Activated naive CD4-positive, alpha-beta T cell treated with anti-CD3 and anti-CD28 coated beads, Interleukin-2, amount 50 U/mL, for 16 hours (primary cell): Measurements from ENCODE around the gene C1QTNF6.

Experiments used
- DNase-seq: peaks from one replicate; pipeline ENCODE4 v3.0.0-alpha.2; 2020

Gene C1QTNF6

DNA sequence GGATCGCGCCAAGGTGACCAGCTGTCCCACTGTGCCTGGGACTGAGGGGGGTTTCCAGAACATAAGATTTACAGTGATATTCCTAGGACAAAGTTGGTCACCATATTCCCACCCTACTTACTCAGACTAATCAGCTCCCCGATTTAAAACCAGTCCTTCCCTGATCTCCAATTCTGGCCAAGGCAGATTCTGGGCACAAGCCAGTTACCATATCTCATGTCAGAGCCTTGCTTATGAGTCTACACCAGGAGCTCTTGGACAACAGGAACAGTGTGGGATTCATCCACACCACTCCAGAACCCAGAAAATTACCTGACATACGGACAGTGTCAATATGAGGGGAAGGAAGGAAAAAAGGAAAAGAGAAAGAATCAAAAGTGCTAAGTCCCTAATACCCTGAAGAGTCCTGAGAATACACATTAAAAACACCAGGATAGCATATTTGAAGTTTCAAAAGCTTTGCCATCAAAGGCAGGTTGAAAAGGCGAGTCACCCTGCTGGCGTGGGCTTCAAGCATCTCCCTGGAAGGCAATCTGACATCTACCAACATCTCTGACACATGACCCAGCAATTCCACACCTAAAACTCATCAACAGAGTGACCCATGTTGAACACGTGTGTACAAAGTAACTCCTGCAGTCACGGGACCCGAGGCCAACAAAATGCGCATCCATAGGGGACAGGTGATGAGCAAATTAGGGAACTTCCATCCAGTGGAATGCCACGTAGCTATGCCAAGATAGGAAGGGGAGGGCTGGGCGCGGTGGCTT is 30.3 kb downstream of the C1QTNF6 start:
- peak; percentile 37 for DNase-seq

DNA sequence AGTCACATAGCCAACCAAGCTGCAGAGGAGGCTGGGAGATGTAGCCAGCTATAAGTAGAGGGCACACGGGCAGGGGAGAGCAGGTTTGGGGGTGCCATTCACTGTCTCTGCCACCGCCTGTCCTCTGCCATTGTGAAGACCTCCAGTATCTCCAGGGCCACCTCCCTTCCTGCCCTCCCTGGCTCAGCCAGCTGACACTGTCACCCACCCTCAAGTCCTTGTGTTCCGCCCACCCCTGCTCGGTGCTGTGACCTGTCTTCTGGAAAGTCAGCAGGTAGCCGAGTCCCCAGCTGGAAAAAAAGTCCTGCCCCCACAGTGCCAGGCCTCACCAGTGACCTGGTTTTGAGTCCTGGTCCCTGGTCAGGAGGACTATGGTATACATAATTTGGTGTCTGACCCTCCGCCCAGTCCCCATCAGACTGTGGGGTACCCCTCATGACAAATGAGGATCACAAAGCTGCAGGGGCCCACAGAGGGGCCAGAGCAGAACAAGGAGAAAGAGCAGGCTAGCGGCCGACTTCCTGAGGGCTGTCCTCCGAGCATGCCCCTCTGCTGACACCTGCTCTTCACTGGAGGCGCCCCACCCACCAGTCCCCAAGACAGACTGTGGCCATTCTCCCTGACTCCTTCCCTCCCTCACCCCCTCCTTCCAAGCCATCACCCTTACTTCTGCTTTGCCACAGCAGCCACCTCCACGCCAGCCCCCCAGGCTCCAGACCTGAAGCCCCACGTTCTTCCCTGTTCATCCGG is 31.2 kb downstream of the C1QTNF6 start:
- no peak for DNase-seq

DNA sequence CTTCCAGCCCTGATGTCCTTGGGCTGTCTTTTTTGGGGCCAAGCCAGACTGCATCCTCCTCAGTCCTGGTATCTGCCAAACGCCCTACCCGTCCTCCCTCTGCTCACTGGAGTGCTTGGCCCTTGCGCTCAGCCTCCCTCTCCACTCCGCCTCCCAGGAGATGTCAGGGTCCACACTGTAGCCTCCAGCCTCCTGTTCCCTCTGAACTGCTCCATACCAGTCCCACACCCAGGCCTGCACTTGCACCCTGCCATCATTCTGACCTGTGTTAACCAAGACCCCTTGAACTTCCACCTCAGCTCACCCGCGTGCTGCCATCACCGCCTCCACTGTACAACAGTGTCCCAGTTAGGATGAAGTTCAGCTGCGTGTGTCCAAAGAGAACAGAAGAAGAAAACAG is 32.1 kb downstream of the C1QTNF6 start:
- no peak for DNase-seq

DNA sequence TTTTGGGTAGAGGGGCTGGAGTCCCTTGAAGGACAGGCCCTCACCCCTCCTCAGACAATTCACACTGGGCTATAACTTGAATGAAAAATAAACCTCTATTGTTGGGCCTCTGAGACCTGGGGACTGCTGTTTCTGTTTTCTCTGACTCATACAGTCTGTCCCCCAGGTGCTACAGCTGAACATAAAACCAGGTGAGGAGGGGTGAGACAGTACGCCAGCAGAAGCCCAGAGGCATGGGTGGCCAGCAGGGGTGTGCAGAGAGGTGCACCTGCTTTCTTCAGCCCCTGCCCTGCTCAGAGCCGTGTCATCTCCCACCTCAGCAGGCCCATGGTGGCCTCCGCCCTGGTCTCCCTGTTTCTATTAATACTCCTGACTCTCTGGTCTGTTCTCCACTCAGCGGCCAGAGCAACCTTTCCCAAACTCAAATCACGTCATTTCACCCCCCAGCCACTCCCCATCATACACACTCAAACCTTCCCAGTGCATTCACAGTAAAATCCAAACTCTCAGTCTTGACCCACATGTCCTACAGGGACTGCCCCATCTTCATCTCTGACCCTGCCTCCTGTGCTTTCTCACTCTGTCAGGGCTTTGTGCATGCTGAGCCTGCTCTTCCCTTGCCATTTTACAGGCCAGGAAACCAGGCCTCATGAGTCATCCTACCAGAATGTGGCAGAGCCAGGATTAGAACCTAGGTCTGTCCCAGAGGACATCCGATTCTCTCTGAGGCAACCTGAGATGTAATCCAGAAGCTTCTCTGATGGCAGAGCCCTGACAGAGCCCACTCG is 32.9 kb downstream of the C1QTNF6 start:
- DNase-seq = no peak

DNA sequence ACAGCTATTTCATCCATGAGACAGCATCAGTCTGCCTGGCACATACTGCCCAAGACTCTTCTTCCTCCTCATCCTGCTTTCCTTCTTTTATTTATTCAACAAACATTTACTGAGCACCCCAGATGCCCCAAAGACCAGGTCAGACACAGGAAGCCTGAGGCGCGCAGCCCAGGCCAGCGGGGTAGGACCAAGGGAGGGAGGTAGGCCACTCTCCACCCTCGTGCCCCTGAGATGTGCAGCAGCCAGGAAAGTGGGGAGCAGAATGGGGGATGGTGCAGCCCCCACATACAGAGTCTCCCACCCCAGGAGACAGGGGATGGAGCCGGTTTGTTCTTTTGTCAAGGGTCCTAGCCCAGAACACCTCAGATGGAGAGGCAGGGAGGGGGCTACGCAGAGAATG is 34.1 kb downstream of the C1QTNF6 start:
- no peak for DNase-seq

DNA sequence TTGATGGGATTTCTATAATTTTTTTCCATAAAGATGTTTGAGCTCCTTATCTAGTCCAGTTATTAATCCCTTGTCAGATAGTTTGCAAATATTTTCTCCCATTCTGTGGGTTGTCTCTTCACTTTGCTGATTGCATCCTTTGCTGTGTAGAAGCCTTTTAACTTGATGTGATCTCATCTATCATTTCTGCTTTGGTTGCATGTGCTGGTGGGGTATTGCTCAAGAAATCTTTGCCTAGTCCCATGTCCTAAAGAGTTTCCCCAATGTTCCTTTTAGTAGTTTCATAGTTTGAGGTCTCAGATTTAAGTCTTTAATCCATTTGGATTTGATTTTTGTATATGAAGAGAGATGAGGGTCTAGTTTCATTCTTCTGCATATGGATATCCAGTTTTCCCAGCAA is 36.6 kb downstream of the C1QTNF6 start:
- DNase-seq = no peak

DNA sequence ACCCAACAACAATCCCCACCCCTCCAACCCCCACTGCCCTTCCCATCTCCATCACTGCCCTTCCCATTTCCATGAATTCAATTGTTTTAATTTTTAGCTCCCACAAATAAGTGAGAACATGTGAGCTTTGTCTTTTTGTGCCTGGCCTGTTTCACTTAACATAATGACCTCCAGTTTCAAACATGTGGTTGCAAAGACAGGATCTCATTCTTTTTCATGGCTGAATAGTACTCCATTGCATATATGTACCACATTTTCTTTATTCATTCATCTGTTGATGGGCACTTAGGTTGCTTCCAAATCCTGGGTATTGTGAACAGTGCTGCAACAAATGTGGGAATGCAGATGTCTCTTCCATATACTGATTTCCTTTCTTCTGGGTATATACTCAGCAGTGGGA is 37.3 kb downstream of the C1QTNF6 start:
- no peak for DNase-seq

DNA sequence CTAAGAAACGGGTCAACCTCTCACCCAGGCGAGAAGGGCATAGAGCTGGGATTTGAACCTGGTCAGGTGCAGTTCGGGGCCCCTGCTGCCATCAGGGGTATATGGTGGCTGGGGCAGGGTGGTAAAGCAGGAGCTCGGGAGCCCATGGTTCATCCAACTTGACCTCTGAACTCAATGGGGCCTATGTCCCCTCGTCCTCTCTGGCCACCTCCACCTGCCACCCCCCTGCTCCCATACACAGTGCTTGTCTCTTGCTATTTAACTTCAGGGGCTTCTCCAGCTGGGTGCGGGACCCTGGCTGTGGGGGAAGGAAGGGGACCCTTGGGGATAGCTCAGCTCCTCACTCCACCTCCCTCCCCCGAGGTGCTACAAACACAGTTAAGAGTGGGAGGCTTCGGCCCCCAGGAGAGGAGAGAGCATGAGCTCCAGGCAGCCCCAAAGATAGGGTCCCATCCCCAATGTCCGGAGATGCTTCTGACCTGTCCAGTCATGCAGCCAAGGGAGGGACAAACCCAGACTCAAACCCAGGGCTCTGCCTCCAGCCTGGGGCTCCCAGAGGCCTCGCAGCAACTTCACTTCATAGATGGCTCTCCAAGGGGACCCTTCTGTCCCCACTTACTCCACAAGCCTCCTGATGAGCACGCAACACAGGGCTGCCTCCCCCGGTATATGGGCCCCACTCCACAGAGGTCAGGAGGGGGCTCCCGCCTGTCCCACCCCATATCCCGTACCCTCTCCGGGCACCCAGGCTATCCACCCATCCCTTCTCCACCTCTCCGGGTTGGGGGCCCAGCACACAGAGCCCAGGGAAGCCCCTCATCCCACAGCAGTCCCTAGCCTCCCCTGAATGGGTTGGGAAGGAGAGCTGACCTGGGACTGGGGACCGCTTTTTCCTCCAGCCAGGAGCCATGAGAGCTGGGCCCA is 39.0 kb downstream of the C1QTNF6 start:
- no peak for DNase-seq

DNA sequence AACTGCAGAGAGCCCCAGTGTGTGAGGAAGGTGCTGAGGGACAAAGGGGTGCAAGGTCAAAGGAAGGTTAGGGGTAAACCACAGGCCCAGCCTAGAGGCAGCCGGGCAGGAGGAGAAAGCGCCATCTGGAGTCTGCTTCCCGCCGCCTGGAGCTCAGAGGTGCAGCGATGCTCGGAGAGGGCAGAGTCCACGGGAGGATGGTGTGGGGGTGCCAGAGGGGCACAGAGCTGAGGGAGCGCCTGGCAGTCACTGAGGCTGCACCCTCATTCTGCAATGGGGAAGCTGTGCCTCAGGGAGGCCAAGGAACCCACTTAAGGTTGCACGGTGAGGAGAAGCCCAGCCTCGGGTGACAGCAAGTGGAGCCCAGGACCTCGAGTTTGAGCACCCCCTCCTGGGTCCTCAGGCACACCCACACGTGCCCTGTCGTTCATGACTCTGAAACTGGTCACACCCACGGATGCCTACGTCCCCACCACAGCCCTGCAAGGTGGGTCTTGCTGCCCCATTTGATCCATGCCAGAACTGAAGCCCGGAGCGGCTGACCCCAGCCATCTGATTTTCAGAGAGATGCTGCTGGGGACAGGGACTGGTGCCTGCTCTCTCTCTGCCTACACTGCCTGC is 39.9 kb downstream of the C1QTNF6 start:
- peak; percentile 33 for DNase-seq

DNA sequence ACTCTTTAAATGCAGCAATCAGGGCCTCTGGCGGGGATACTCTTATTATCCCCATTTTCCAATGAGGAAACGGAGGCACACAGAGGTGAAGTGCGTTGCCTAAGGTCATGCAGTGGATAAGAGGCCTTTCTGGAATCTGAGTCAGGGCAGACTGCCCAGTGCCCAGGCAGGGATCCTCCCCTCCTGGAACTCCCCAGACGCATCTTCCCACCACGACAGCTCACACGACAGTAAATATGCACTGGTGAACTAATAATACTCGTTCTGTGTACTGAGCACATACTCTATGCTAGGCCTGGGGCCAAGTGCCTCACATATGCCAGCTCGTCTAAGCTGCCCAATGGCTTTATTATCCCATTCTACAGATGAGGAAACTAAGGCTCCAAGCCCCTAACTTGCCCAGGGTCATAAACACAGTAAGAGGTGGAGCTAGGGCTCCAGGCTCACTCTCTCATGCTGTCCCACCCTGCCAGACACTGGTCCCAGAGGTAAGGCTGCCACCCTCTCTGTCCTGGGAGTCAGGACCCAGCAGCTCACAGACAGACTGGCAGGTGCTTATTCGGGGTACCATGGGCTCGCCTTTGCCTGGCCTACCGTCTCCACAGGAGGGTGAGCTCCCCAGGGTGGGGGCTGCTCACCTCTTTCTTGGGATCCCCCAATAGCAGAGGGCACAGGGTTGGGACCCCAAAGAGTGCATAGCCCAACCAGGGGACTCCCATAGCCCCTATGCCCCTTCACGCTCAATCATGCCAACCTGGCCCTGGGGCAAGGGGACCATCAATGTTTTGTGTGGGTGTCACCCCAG is 40.7 kb downstream of the C1QTNF6 start:
- no peak for DNase-seq

DNA sequence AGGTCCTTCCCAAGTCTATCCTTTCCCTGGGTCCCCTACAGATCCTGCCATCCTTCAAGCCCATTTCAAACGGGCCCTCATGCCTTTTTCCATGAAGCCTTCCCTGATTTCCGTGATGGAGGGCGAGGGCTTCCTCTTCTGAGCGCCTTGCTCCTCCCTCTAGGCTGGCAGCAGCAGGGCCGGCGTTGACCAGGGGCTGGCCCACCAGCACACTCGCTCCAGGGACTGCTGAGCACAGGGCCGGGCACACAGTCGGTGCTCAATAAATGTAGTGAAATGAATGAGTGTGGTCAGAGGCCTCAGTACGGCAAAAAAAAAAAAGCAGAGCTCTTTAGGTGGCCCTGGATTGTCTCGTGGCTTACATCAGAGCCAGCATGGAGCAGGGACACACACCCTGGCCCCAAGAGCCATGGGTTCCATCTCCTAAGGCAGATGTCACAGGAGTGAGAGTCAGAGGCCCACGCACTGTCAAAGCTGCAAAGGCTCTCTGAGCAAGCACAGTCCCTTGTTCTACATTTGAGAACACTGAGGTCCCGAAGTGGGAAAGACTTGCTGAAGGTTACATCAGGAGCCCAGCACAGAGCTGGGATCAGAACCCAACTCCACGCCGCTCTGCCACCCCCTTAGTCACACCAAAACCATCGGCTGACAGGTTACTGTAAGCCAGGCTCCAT is 41.4 kb downstream of the C1QTNF6 start:
- no peak for DNase-seq

DNA sequence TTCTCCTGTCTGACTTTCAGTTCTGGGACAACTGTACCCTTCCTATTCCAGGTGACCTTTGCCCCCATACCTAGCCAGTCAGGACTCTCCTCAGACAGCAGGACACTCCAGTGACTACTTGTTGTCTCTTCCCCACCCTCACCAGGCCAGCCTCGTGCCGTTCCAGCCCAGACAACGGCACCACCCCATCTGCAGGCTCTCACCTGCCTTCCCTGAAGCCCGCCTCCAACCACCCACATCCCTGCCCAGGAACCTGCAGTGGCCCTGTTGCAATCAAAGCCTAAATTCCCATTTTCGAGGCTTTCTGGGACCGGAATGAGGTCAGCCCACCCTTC is 42.0 kb downstream of the C1QTNF6 start:
- DNase-seq = no peak

DNA sequence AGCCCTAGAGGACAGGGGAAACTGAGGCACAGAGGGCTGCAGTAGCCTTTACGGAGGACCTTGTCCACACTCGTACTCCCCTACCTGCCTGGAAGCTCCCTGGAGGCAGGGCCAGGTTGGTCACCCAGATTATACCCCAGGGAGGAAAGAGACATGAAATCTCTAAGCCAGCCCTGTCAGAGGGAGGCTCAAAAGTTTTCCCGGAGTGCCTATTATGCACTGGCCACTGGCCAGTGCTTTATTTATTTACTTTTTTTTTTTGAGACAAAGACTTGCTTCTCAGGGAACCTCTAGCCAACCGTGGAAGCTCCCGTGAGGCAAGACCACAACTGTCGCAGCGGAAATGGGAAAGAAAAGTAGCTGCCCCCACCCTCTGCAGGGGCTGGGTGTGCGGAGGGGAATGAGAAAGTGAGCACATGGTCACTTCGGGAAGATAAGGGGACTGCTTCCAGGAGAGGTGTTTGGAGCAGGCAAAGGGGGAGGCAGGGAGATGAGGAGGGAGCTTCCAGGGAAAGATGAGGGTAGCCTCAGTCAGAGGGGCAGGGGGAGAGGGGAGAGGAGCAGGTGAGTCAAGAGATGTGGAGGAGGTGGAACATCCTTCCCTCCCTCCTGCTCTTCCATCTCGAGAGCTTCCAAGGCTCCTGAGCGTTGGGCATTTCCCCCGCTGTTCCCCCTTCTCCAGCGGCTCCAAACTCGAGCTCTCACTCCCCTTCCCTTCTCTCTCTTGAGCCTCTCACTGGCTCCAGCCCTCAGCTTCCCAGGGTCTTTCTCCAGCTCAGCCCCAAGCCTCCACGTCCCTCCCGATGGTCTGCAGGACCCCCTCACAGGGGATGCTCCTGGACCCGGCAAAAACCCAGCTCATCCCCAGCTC is 42.6 kb downstream of the C1QTNF6 start:
- DNase-seq = no peak

DNA sequence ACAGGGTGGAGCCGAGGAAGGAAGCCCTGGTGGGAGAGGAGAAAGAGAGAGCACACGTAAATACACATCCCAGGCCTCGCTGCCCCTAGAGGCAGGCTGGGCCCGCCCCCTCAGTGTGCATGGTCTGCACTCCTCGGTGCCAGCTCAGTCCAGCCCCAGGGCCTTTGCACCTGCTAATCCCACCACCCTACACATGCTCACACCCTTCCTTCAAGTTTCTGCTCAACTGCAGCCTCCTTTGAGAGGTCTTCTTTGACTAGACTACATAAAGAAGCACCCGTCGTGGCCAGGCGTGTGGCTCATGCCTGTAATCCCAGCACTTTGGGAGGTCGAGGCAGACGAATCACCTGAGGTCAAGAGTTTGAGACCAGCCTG is 43.9 kb downstream of the C1QTNF6 start:
- no peak for DNase-seq

DNA sequence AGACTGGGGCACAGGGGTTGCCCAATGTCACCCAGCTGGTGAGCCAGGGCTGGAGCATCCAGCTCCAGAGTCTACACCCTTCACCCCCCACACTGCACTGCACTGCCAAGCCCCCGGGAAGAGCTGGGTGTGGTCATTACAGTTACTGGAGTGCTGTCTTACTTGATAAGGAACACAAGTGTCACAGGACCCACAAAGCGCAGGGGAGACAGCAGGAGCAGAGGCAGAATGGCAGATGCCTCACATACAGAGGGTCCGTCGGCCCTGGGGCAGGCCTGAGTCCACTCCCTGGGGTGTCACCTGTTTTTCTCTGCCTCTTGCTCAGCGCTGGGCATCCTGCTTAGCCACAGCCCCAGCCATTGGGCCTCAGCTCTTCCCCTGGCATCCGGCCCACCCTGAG is 46.1 kb downstream of the C1QTNF6 start:
- DNase-seq = no peak

DNA sequence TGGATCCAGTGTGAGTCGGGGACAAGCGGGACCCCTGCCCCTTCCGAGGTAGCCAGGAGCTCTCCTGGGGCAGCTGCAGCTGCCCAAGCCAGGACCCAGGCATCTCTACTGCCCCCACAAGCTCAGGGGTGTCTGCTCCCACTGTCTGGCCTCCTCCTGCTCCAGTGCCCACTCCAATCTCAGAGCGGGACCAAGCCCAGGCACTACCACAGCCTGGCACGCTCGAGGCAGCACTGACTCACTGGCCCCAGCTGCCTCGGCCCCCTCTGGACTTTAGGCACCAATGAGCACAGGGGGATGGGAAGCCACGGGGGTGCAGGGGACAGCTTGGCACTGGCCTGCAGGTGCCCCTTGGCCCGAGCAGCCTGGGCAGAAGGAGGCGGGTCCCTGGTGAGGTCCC is 46.6 kb downstream of the C1QTNF6 start:
- DNase-seq = no peak

DNA sequence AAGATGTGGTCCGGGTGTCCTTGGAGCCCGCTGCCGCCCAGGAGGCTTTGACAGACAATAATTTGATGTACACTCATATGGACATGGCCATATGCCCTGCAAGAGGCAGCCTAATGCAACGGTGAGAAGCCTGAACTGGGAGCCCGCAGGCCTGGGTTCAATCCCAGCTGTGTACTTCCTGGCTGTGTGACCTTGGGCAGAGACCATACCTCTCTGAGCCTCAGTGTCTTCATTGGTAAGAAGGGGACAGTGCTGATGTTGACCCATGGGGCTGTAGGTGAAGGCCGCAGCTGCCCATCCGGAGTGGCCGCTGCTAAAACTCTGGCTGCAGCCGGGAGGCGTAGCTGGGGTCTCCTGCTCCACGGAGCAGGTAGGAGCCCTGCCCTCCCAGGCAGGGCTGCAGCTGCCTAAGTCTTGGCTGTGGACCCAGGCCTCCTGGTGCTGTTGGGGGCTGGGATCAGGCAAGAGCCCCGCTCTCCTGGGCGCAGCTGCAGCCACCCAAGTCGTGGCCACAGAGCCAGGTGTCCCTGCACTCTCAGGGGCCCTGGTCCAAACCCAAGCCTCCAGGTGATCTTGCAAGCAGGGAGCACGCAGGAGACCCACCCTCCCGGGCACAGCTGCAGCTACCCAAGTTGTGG is 47.2 kb downstream of the C1QTNF6 start:
- DNase-seq = no peak

DNA sequence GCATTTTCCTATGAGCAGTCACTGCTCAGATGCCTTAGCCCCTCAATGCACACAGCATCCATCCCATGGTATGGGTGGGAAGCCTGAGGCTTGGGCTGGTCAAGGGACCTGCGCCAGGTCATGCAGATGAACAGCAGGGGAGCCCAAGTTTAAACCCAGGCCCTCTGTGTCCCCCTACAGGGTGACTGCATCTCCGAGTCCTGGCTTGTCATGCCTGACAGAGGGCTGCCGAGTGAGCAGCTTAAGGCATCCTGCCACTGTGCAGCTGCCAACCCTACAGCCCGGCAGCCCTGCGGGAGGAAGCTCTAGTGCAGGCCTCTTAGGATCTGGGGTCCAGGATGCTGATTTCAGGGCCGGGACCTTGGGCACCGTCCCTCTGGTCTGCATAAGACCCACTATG is 48.3 kb downstream of the C1QTNF6 start:
- no peak for DNase-seq

DNA sequence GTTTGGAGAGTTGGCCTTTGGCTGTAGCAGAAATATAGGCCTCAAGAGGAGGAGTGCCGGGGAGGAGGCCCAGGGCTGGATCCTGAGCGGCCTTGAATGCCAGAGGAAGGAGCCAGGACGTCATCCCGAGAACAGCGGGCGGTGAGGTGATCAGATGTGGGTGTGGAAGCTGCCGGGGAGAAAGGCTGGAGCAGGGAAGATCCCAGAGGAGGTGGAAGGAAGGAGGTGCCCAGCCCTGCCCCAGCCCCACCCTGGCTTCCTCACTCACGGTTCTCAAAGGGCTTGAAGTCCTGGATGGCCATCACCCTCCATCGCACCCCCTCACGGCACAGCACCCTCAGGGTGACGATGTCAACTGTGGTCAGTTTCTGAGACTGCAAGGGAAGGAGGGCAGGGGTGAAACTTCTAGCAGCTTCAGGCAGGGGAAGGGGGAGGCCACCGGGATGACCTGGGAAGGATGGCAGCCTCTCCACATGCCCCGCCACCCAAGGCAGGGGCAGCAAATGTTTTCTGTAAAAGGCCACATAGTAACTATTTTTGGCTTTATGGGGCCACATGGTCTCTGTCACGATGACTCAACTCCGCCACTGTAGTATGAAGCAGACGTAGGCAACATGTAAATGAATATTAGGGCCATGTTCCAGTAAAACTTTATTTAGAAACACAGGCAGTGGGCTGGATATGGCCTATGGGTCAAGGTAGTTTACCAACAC is 49.0 kb downstream of the C1QTNF6 start:
- DNase-seq = no peak
